OCI-M1 (cell line): ENCODE measurements around the gene NECTIN1.
A peak's percentile ranks its signal among the peaks of the same experiment; 100 is the strongest.

Experiments
- DNase-seq: peaks from one replicate; lab custom pipeline; 2025; lab: John Stamatoyannopoulos, UW

The NECTIN1 gene

DNA sequence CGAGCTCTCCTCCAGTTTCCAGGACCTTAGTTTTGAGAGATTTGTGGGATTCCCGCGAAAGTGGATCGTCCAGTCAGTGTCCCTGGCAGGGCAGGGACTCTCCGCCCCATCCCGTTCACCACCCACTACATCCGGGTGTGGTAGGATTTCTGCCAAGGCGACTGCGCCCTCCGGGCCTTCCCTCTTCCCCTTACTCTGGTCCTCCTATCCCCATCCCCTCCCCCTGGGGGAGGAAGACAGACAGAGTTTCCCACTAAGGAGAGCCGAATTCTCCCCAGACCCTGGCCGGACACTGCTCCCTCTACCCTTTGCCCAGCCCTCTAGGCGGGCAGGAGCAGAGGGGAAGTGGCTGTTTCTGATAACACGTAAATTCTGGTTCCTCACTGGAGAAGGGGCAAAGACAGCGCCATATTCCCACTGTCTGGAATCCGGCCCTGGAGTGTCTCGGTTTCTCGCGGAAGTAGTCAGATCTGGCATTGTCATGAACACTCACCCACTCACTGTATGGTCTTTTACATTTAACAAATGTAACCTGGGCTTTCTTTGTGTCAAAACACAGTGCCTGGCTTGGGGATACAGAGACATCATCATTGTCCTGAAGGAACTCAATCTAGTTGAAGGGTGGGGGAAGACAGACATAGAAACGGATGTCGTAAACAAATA lies 1.1 kb upstream of the NECTIN1 start:
- peak; percentile 34 for DNase-seq

DNA sequence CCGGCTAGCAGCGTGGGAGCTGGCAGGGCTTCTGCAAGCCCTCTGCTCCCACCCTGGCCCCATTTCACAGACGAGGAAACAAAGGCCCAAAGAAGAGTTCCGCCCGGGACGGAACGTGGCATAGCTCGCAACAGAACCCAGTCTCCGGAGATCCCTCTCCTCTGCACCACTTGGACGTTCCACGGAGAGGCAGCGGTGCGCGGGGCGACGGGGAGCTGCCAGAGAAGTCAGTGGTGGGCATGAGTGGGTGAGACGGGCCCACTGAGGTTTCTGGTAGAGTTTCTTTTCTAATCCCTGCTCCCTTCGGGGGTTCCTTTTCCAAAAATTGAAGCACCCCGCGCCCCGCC lies 554 bp upstream of the NECTIN1 start:
- no peak for DNase-seq

DNA sequence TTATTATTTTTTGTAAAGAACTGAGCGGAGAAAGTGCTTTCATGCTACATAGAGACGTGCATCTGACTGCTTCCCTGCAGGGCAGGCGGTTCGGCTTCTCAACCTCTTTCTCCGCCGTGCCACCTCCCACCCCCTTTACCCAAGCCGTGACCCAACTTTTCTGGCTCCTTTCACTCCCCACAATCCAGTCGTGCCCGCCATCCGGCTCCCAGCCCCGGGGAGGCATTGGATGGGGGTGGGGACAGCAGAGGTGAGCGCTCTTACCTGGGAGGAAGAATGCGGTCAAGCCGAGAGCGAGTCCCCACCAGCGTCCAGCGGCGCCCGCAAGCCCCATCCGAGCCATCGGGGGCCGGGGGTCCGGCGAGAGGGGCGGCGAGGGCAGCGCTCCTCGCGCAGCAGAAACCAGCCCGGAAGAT lies 781 bp downstream of the NECTIN1 start:
- DNase-seq: no peak

DNA sequence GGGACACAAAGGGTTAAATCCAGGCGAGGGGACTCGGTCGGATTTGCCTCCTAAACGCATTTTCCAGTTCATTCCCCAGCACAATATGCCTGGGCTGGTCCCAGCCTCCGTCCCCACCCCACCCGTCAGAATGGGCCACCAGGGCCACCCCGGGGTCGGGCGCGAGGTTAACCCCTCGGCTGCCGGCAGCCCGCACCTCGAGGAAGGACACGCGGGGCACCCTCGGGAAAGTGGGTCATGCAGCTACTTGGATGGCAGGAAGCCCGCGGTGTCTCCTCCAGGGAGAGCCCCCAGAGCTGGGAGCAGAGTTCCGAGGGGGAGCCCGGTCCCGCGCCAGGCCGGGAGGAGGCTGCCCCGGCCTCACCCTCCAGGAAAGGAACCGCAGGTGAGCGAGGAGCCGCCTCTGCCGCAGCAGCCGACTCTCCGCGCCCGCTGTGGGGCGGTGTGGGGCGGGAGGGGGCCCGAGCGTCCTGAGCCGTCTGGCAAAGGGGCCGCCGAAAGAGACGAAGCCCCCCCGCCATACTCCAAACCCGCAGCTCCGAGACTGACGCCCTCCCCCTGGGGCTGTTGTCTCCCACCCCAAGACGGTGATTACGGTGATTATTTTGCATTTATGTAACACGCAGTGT lies 1.4 kb downstream of the NECTIN1 start:
- peak; percentile 60 for DNase-seq

DNA sequence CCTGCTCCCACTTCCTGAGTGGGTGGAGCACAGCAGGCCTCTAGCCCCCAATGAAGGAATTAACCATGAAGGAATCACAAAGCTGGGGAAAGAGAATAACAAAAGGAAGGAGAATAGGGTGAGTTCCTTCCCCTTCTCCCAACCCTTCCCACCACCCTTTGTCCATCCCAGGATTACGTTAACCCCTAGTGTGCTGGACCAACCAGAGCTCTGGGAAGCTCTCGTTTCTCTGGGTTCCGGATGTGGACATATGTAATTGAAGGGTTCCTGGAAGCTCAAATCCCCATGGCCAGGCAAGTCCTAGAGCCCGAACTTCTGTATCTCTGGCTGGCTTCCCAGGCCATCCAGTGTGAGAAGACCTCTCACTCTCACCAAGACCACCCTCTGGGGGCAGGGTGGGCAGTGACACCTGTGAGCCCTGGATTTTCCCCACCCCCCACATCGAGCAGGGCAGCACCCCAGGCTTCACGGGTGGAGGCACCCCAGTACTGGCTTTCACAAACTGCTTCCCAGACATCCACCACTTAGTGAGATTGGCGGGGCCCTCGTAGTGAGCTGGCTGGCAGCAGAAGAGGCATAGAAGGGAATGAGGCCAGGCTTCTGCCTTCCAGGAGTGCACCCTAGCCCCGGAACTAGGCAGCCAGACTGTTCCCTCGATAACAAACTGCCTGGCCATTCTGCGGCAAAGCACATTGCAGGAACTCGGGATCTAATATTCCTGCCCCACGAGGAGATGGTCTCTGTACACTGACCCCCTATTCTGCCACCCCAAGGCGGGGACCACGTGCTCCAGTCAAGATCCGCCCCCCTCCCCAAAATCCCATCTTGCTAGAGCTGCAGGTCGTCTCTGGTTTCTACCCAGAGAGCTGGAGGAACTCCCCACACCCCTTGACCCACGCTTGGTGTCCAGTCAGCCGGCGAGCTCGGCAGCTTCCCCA lies 2.1 kb downstream of the NECTIN1 start:
- no peak for DNase-seq

DNA sequence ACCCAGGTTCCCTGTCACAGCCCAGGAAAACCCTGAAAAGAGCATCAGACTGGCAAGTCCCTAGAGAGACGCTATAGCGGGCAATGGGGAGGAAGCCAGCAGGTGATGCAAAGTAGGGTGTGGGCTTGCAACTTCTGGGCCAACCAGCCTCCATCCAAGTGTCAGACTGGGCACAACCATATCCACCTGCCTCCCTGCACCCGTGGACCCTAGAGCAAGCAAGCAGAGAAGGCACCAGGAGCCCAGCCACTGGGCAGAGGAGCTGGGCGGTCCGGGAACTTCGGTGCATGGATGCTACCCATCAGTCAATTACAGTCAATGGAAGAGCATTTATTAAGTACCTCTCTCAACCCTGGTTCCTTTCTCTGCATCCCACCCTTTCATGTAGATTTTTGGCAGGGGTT lies 2.8 kb downstream of the NECTIN1 start:
- DNase-seq: no peak

DNA sequence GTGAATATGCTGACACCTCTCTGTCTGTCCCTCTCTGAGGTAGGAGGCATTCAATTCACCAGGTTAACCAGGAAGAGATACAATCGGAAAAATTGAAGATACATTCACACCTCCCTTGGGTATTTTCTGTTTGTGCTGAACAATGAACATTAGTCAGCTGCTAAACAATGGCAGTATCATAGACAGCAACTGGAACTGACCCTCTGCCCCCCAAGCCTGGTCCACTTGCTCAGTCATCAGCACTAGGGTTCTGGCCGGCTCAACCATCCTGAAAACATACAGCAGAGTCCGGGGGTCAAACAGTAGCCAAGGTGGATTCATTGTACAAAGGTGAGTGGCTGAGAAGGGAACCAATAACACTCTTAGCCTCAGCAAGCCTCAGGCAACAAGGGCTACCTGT lies 4.0 kb downstream of the NECTIN1 start:
- DNase-seq: no peak

DNA sequence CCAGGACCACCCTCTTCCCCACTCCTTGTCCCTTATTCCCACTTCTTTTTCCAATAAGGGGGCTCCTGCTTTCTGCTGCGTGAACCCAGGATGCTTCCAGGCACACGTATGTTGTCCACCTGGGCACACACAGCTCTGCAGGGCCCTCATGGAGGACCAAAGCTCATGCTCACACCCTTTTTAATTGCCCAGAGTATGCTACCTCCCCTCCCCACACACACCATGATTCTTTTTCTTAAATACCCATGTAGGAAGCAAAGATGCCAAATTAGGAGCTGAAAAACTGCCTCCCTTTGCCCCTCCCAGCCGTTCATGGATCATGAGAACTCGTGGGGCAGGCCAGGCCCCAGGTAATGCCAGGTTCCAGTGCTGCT lies 5.1 kb downstream of the NECTIN1 start:
- DNase-seq: no peak

DNA sequence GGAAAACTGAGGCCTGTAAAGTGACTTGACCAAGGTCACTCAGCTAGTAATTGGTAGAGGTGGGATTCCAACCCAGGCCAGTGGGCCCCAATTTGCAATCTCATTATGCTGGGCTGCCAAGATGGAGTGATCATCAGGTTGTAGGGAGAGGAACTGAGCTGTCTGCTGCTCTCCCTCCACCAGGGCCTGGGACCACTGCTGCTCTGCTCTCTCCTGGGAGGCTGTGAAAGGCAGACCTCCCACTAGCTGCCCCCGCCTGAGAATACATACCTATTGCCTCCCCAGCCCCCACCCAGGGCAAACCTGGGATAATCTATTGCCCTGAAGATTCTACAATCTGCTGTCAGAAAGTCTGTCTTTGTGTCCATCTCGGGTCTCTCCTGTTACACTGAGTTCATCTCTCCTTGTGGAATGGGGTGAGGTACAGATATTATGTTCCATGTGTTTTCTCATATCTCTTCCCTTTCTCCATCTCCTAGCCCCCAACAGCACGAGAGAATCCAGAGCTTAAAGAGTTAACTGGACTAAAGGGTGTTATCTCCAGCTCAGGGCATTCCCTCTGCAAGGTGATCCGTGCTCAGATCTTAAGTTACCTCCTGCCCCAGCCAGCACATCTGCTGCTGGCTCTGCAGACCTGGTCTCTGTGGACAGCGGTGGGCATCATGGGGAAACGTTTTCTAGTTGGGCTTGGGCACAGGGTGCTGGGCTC lies 5.6 kb downstream of the NECTIN1 start:
- DNase-seq: no peak

DNA sequence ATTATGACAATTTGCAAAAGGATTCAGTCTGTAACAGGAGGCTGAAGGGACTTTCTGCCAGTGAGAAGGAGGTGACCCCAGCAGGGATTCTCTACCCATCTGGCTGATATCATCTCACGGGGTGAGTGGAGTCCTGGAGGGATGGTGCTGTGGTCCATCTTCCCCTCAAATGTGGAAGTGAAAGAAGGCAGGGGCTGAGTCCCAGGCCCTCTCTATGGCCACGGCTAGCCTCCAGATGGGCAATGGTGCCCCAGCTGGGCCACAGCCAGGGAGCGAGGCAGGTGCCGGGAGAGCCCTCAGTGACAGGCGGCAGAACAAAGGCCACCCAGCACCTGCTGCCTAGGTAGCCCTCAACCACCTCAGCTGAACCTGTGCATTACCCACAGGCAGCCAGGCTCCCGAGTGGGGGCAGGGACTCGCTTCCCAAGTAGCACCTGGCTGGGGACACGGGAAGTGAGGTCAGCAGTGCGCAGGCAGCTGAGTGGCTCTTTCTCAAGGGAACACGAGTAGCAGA lies 6.7 kb downstream of the NECTIN1 start:
- no peak for DNase-seq

DNA sequence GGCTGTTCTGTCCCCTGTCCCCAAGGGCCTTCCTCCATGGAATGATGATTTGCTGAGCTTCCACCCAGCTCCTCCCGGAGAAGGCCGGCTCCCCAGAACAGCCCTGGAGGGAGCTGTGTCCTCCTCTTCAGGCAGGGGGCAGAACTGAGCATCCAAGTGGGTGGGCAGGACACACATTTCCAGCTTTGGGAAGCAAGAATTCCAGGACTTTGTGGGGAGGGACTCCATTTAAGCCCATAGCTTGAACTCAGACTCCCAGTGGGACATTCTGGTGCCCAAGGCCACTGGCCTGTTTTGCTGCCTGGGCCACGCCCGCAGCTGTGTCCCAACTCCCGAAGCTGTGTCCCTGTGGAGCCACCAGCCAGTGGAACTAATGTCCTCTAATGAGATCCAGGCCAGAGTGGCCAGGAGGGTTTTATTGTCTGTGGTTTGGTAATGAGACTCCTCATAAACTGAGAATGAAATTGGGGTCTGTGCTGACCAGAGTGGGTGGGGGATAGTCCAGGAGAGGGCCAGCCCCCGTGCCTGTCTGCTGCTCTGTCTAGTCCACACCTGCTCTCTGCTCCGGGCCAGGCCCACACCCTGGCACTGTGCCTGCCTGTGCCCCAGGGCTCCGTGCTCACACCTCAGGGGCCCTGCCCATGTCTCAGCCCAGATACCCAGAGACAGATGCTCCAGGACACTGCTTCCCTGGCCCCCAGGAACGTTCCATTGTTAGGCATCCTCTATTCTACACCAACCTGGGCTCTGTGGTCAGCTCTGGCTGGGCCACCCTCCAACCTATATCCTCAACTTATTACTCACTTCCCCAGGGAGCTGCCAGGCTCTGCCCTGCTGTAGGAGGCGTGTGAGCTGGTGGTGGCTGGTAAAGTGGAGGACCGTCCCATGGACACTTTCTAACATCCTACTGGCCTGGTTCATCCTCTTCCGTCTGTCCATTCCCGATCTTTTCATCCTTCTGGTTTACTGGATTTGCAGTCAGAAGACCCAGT lies 7.6 kb downstream of the NECTIN1 start:
- no peak for DNase-seq

DNA sequence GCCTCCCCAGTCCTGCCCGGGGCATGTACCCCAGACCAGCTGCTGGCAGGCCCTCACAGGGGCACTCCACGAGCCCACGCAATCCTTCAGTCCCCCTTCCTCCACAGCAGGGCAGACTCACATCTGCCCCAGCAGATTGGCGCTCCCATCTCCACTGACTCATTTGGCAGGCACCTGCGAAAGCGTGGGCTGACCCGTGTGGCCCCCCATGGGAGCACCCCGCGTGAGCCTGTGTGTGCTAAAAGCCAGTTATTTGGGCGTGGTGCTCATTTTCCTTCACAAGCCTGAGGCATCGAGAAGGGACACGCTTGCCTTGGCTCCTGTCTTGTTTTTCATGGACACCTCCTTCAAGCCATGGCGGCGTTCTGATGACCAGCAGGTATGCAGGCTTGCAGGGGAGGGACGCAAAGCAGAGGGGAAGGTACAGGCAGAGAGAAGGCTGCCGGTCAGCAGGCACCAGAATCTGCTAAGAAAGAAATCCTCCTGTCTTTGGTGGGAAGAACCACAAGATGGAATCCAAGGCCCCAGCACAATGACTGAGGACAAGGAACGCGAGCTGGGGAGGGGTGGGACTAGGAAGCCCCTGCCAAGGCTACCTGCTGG lies 8.6 kb downstream of the NECTIN1 start:
- no peak for DNase-seq

DNA sequence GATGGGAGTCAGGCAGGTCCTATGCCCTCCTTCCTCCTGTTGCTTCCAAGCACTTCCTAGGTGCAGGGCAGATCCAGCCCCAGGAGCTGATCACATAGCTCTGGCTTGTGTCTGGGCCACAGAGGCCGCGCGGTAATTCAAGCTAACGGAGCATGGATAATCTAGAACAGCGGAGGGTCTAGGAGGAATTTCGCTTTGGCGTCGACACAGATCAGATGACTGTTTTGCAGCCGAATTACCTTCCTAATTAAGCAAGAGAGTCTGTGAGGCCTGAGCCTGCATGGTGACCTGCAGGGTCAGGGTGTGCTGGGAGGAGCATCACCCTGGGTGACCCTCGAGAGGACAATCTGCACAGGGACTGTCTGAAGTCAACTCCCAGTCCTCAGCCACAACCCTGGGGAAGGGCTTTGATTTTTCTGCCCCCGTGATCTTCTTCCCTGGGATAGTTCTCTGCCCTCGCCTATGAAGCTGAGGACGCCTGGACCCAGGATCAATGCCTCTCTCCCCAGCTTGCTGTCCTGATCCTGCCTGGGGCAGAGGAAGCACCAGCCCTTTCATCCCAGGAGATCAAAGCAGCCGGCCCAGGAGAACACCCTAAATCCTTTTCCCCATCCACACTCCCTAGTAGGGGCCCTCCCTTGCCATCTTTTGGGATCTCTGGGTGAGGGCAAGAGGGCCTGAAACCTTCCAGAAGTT lies 11.0 kb downstream of the NECTIN1 start:
- no peak for DNase-seq

DNA sequence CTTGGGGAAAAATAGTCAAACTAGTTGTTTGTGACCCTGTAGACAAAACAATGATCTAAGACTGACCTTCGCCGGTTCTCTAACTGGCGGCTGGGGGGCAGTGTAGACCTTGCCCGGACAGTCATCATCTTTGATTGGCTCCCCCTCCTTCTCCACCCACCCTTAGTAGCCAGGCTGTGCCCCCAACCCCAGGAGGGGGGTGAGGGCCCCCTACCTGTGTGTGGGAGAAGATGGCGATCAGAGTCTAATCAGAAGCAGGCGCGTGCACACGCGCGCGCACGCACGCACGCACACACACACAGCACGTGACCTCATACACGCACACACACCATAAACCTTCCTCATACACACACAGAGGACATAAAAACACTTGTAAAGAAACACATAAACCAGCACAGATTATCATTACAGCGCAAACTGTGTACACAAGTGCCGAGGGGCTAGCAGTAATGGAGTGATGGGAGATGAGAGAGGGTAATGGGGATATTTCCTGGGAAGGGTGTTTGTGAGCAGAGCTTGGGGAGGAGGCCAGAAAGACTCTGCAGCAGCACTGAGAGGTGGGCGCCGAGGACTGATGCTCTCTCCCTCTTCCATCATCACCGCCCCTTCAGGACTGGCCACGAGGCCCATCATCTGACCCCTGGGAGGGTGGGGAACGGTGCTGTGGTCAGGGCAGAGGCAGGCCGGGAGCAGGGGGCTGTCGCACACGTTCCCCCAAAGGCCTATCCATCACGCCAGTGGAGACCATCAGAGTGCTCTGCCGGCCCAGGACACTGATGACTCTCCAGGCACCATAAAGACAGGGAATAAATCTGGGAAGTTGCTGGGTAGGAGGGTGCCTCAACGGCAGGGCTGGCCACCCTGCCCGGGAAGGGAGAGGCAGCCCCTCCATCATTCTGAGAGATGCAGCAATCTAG lies 12.2 kb downstream of the NECTIN1 start:
- no peak for DNase-seq

DNA sequence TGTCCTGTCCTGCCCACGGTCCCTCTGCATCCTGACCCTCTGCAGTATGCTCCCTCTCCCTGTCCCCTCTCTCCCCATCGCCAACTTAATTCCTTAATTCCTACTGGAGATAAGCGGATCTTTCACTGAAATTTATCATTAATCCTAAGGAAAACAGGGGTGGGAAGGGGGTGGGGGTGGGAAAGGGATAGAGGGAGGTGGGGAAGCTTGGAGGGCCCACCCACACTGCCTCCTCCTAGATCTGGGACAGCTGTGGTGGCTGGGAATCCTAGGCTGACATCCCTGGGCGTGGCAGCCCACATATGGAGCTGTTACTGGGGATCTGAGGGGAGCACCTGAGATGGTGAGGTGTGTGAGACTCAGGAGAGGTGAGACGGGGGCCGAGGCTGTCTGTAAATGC lies 14.4 kb downstream of the NECTIN1 start:
- no peak for DNase-seq

DNA sequence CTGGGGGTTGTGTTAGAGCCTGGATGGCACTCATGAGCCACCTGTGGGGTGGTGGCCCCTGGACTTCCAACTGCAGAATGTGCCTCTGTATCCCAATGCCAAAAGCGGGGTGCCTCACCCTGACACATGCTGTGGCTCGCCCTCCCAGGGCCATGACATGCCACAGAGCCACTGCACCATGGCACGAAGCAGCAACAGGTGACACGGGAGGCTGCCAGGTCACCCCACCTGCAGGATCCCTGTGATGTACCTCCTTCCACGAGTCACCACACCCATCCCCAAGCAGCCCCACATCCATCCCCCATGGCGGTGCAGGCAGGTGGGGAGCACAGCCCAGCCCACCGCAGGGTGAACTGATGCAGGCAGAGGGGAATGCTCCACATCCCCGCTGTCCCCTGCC lies 14.8 kb downstream of the NECTIN1 start:
- no peak for DNase-seq

DNA sequence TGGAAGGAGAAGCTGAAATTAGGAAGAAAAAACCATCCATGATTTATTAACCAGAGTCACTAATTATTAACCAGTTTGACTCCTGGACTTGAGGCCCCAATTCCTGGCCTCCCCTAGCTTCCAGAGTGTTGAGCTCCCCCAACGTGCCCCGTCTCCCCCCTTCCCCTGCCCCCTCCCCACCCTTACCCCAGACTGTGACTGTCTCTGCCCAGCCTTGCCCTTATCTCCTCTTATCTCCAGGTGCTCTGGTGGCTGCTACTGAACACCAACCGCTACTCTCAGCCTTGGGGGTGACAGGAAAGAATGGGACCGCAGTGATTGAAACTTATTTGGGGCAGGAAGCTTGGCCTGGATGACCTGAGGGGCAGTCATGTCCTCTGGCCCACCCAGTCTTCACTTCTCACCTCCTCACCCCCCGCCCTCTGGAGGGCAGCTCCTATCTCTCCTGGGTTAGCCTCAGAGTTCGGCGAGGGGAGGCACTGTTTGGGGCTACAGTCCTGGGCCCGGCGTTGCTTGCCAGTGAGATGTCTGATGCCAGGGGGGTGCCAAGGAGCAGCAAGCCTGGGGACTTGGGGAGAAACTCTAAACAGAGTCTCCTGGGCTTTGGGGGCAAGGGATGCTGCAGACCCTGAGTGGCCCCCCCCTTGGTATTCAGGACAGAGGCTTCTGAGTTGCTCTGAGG lies 15.5 kb downstream of the NECTIN1 start:
- no peak for DNase-seq
